Activated T-helper 17 cell treated with anti-CD3 and anti-CD28 coated beads, Interleukin-2, amount 50 U/mL, for 72 hours (primary cell): ENCODE results near the gene AIG1. TPM values are rescaled to one million over a fixed set of nuclear protein-coding genes. Genes with fewer than 3 reads are reported as not detected.

Experiments used
- ATAC-seq: fragments of 150-1000 bp; cut with Tn5 transposase; replicated peaks from 2 replicates; pipeline ENCODE4 v1.10.0; 2021; ENCODE audit warnings: mild to moderate bottlenecking, moderate library complexity
- H3K27ac Mint-ChIP-seq: one replicate; pipeline ENCODE4 v1.8.0; 2022; ENCODE audit warnings: mixed read lengths
- H3K27me3 Mint-ChIP-seq: one replicate; pipeline ENCODE4 v1.8.0; 2022; ENCODE audit warnings: mixed read lengths
- H3K36me3 Mint-ChIP-seq: one replicate; pipeline ENCODE4 v1.8.0; 2022; ENCODE audit warnings: low read depth, mild to moderate bottlenecking, mixed read lengths
- H3K4me1 Mint-ChIP-seq: one replicate; pipeline ENCODE4 v1.8.0; 2022; ENCODE audit warnings: mixed read lengths
- H3K4me3 Mint-ChIP-seq: one replicate; pipeline ENCODE4 v1.8.0; 2022; ENCODE audit warnings: mild to moderate bottlenecking, mixed read lengths
- H3K9me3 Mint-ChIP-seq: one replicate; pipeline ENCODE4 v1.8.0; 2022; ENCODE audit warnings: mixed read lengths
- total RNA-seq, 2 donors: library from RNA; stranded (reverse); gene quantifications; one replicate each; pipeline ENCODE4 v1.2.3, GENCODE V29; 2022

AIG1 gene
- total RNA-seq, 2 donors from 2014 or later: 12.0 to 18.1 TPM

DNA sequence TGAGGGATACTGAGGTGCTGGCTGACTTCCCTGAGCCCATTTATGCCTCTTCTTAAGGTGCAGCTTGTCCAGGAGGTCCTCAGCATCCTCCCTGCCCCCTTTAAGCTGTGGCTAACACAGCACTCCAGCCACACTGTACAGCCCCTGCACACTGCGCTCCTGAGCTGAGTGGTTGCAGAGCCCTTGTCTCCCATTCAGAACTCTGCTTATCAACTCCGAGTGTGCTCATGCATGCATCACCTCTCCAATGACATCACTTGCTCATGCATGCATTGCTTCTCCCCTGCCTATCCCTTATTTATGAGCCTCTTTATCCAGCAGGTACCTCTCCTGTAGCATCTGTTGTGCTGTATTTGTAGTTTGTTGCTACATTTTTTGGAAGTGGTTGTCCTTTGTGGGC lies 124.6 kb downstream of the AIG1 start:
- H3K4me3 Mint-ChIP-seq: no peak overlapping the region
- no peaks in the 10 kb centered on the region for H3K4me1 Mint-ChIP-seq
- no peaks in the 10 kb centered on the region for H3K9me3 Mint-ChIP-seq
- no peaks in the 10 kb centered on the region for H3K27me3 Mint-ChIP-seq
- ATAC-seq: no peak
- no peak overlapping the region for H3K27ac Mint-ChIP-seq
- H3K36me3 Mint-ChIP-seq: no peaks in the 10 kb centered on the region

DNA sequence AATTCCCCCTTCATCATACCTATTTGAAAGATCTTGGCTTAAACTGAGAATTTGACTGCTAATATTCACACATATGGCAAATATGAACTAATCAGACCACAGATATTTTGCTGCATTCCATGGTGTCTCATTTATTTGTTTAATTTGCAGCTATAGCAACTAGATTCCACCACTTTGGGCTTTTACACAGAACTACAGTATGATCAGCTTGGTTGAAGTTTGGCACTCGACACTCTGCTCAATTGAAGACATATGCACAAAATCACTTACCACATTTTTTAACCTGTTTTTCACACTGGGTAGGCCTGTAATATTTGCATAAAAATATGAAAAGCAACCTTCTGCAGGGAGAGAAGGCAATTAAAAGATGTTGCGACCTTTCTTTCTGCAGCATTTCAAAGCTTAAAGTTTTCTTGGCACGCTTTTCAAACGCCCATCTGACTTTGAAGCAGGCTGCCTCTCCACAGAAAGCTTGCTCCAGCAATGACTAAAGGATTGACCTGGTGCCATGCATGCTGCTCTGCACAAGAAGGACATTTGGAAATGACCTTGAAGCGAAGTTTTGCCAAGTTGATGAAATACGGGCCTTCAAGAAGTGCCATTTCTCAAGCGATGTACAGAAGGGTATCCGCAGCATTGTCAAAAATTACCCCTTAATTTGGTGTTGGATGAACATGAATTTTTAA lies 126.7 kb downstream of the AIG1 start:
- Mint-ChIP-seq H3K4me3 (no peak overlapping the region), H3K27ac (no peak overlapping the region), H3K36me3 (no peaks in the 10 kb centered on the region), H3K9me3 (no peaks in the 10 kb centered on the region), H3K27me3 (no peaks in the 10 kb centered on the region), H3K4me1 (no peaks in the 10 kb centered on the region)
- no peak for ATAC-seq

DNA sequence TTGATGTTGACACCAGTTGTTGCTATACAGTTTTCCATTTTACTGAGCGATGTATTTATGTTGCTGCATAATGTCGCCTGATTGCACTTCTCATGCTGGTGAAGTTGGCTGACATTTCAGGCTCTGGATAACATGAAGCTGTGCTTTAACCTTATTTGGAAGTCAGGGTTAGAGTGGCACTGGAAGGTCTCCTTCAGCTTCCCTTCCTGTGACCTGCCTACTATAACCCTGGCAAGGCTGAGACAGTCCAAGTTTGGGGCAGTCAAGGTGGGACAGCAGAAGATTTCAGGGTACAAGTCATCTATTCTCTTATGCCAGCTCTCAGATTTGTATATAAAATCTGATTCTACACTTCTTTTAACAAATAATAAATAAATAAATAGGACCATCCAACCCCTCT lies 127.6 kb downstream of the AIG1 start:
- H3K36me3 Mint-ChIP-seq: no peaks in the 10 kb centered on the region
- no peak overlapping the region for H3K27ac Mint-ChIP-seq
- H3K4me3 Mint-ChIP-seq: no peak overlapping the region
- H3K4me1 Mint-ChIP-seq: no peaks in the 10 kb centered on the region
- ATAC-seq: no peak
- H3K27me3 Mint-ChIP-seq: no peaks in the 10 kb centered on the region
- H3K9me3 Mint-ChIP-seq: no peaks in the 10 kb centered on the region

DNA sequence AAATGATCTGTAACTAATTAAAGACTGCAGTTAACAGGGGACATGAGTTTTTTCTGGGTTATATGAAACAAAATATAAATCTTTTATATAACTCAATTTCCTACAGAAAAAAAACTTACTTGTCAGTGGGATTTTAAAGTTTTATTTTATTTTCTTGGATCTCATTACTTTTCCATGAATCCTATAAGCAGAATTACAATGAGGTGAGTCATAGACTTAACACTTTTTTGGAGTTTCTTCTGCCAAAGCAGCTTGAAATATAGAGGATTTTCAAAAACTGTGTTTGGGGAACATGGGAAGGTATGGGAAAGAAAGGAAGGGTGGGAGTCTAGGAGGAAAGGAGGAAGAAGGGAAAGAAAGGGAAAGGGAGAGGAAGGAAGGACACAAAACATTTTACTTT lies 130.7 kb downstream of the AIG1 start:
- no peak for ATAC-seq
- H3K9me3 Mint-ChIP-seq: no peaks in the 10 kb centered on the region
- no peak overlapping the region for H3K27ac Mint-ChIP-seq
- H3K4me1 Mint-ChIP-seq: no peaks in the 10 kb centered on the region
- H3K27me3 Mint-ChIP-seq: no peaks in the 10 kb centered on the region
- H3K4me3 Mint-ChIP-seq: no peak overlapping the region
- H3K36me3 Mint-ChIP-seq: no peaks in the 10 kb centered on the region

DNA sequence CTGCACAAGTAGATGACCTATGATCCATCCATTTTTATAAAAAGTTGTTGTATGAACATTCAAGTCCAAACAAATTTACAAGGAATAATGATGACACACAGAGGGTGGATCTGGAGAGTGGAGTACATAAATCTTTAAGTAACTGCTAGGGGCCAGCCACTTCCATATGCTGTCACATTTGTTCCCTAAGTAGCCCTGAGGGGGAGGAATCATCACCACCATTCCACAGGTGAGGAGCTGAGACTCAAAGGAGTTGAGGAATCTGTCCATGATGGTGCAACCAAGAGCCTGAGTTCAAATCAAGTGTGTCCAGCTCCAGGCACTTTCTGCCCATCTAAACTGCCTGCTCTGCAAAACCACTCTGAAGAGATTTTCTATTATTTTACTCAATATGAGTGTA lies 132.1 kb downstream of the AIG1 start:
- Mint-ChIP-seq H3K27me3 (no peaks in the 10 kb centered on the region), H3K4me3 (no peak overlapping the region), H3K36me3 (no peaks in the 10 kb centered on the region), H3K4me1 (no peaks in the 10 kb centered on the region), H3K27ac (no peak overlapping the region), H3K9me3 (no peaks in the 10 kb centered on the region)
- no peak for ATAC-seq

DNA sequence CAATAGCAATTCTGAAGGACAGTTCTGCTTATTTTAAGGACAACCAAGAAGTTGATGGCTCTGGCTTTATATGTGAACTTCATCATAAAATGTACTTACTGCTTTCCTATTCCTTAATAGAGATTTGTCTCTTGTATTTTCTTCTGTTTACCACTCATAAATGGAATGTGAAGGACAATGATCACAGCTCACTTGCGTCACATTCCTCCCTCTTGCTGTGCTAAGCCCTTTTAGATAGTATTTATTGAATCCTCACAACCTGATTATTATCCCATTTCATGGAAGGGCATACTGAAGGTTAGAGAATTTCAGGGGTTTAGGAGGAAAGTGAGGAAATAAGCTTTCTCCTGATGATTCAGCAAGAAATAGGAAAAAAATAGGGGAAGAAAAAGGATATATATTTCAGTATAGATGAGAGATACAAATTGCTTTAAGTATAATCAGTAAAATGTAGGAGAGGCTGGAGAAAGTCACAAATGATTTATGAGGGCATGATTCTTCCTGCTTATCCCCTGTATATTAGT lies 132.9 kb downstream of the AIG1 start:
- Mint-ChIP-seq H3K4me1 (no peaks in the 10 kb centered on the region), H3K27ac (no peak overlapping the region), H3K9me3 (no peaks in the 10 kb centered on the region), H3K27me3 (no peaks in the 10 kb centered on the region), H3K4me3 (no peak overlapping the region), H3K36me3 (no peaks in the 10 kb centered on the region)
- no peak for ATAC-seq

DNA sequence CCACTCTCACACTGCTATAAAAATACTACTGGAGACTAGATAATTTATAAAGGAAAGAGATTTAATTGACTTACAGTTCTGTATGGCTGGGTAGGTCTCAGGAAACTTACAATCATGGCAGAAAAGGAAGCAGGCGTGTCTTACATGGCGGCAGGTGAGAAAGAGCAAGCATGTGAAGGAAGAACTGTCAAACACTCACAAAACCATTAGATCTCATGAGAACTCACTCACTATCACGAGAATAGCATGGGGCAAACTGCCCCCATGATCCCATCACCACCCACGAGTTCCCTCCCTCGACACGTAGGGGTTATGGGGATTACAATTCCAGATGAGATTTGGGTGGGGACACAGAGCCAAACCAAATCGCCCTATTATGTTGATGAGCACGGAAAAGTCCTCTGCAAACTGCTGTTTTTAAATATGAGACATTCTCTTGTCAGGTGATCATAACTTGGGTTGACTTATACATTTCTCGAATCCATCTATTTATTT lies 133.5 kb downstream of the AIG1 start:
- Mint-ChIP-seq H3K36me3 (no peaks in the 10 kb centered on the region), H3K27ac (no peak overlapping the region), H3K27me3 (no peaks in the 10 kb centered on the region), H3K4me1 (no peaks in the 10 kb centered on the region), H3K4me3 (no peak overlapping the region), H3K9me3 (no peaks in the 10 kb centered on the region)
- no peak for ATAC-seq

DNA sequence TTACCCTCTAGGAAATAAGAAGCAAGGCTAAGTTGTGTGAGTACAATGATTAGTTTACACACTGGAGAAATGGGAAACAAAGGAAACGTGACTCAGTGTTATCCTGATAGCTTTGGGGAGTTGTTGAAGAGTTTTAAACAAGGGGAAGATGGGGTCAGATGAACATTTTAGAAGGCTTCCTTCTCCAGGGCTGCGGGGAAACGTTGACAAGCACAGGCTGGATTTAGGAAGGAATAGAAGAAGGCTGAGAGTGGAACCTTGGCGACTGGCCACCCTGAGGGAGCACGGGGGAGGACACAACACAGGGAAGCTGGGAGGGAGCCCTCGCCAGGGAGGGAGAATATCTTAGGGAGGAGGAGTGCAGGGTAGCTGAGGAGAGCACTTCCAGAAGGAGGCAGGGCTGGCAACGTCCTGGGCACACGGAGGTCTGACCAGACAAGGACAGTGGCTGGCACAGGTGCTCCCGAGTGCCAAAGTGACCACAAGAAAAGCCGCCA lies 134.7 kb downstream of the AIG1 start:
- no peaks in the 10 kb centered on the region for H3K4me1 Mint-ChIP-seq
- no peak overlapping the region for H3K4me3 Mint-ChIP-seq
- ATAC-seq: no peak
- no peak overlapping the region for H3K27ac Mint-ChIP-seq
- no peaks in the 10 kb centered on the region for H3K27me3 Mint-ChIP-seq
- H3K36me3 Mint-ChIP-seq: no peaks in the 10 kb centered on the region
- H3K9me3 Mint-ChIP-seq: no peaks in the 10 kb centered on the region

DNA sequence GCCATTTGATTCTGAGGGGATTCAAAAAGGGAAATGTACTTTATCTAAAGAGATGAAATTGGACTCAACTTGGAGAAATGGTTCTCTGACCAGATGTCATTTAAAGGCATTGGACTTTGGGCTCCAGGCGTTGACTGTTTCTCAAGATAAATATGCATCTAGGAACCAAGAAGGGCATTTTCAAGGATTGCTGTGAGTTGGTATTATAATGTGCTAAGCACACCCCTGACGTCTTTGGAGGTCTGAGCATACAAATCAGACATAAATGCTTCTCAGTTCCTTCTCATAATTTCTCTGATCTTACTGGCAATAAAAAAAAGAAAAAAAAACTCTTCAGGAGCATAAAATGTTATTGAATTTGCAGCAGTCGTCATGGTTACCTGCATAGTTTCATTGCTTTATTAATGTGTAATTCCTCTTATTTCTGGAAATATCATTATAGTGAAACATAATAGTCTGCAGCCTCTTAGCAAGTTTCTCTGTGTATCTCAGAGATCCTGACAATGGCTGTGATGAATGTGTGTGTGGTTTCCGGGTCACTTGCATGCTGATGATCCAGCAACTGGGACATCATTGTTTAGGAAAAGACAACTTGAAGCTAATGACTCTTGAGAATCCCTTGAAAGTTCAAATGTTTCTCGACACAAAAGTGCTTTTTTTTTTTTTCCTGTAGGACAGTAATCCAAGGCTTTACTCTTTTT lies 136.0 kb downstream of the AIG1 start:
- no peaks in the 10 kb centered on the region for H3K36me3 Mint-ChIP-seq
- H3K4me1 Mint-ChIP-seq: no peaks in the 10 kb centered on the region
- no peak overlapping the region for H3K27ac Mint-ChIP-seq
- no peak overlapping the region for H3K4me3 Mint-ChIP-seq
- no peaks in the 10 kb centered on the region for H3K9me3 Mint-ChIP-seq
- no peak for ATAC-seq
- no peaks in the 10 kb centered on the region for H3K27me3 Mint-ChIP-seq

DNA sequence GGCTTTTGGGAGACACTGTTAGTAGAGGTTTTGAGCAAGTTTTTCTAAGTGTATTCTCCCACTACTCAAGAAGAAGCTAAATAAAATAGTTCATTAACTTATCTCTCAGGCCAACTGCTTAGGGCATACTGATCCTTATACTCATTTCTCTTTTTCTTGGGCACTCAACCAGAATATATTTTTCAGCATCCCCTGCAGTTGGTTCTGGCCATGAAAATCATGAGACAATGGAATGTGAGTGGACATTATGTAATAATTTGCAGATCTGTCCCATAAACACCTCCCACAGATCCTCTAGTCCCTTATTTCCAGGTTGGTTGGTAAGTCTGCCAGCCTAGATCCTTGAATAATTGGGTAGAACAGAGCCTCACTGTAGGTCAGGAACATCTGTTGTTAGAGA lies 136.7 kb downstream of the AIG1 start:
- Mint-ChIP-seq H3K27ac (no peak overlapping the region), H3K4me1 (no peaks in the 10 kb centered on the region), H3K4me3 (no peak overlapping the region)

DNA sequence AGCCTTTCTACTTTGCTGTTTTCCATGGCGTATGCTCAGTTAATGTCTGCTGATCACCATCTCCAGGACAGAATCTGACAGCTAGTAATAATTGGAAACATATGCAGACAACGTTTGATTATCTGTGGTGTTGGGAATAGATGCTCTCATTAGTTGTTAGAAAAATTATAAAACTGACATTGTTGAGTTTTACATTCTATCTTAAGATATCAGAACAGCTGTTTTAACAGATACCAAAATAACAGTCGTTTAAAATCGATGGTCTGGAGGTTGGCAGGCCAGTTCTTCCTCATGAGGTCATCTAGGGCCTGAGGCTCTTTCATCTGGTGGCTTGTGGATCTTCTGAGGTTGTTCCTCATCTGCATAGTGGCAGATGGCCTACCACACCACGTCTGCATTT lies 137.6 kb downstream of the AIG1 start:
- no peak for ATAC-seq
- H3K27me3 Mint-ChIP-seq: no peaks in the 10 kb centered on the region
- H3K36me3 Mint-ChIP-seq: no peaks in the 10 kb centered on the region
- H3K4me3 Mint-ChIP-seq: no peak overlapping the region
- H3K27ac Mint-ChIP-seq: no peak overlapping the region
- H3K9me3 Mint-ChIP-seq: peaks cover 2% of the 10 kb centered on the region
- H3K4me1 Mint-ChIP-seq: no peaks in the 10 kb centered on the region

More for the DNA sequence above, 136.7 kb downstream of the AIG1 start:
- no peak for ATAC-seq
- Mint-ChIP-seq H3K36me3 (no peaks in the 10 kb centered on the region), H3K27me3 (no peaks in the 10 kb centered on the region), H3K9me3 (no peaks in the 10 kb centered on the region)

DNA sequence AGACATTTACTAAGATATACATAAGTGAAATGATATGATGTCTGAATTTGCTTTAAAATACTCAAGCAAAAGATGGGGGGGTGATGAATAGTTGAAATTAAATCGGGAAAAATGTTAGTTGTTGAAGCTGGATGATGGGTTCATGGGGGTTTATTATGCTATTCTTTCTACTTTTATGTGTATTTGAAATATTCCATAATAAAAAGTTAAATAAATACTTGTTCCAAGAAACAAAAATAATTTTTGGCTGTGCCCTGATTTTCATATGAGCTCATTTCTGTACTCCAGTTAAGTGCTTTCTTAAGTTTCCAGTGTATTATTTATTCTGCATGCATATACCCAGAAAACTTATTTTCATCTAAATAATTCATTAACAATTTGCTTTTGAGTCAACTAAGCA lies 138.6 kb downstream of the AIG1 start:
- Mint-ChIP-seq H3K36me3 (no peaks in the 10 kb centered on the region), H3K27ac (peak overlapping the region; percentile 21), H3K4me1 (no peaks in the 10 kb centered on the region), H3K4me3 (no peak overlapping the region), H3K9me3 (peaks cover 9% of the 10 kb centered on the region), H3K27me3 (no peaks in the 10 kb centered on the region)
- ATAC-seq: no peak

DNA sequence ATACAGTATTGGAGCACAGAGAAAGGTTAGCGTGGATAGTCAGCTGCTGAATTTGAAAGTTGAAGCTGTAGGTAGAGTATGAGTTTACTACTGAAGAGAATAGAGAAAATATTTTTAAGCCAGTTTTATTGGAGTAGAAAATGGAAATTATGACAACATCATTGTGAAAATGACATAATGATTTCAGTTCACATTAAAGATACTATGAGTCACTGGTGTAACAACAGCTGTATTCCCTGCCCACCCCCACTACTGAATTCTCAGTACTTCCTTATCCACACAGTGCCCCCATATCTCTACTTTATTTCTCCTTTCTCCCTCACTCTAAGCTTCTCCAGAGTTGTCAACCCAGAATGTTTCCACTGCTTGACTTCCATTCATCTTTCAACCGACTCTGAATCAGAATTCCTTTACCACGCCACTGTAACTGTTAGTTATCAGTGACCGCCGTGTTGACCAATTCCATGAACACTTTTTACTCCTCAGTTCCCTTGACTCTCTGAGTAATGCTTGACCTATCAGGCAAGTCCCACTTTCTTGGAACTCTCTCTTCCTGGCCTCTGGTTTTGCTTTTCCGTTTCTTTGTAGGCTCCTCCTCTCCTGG lies 139.6 kb downstream of the AIG1 start:
- Mint-ChIP-seq H3K27ac (peak overlapping the region; percentile 21), H3K4me3 (no peak overlapping the region), H3K36me3 (no peaks in the 10 kb centered on the region), H3K9me3 (peaks cover 9% of the 10 kb centered on the region), H3K4me1 (no peaks in the 10 kb centered on the region), H3K27me3 (no peaks in the 10 kb centered on the region)
- ATAC-seq: peak; percentile 76

DNA sequence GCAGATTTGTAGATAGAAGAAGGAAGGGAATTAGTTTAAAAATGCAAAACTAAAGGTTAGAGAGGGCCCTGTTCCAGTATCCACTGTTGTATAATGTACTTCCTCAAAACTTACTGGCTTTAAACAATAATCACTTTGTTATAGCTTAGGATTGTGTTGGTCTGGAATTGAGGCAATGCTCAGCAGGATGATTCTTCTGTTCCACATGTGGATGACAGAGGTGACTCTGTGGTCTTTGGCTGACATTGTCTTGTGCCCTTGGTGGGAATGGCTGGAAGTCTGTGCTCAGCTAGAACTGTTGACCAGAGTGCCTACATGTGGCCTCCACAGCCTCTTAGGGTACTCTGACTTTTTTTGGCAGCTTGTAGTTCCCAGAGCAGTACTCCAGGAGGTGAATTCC lies 143.4 kb downstream of the AIG1 start:
- H3K36me3 Mint-ChIP-seq: no peaks in the 10 kb centered on the region
- peaks cover 9% of the 10 kb centered on the region for H3K9me3 Mint-ChIP-seq
- H3K4me1 Mint-ChIP-seq: no peaks in the 10 kb centered on the region
- H3K4me3 Mint-ChIP-seq: no peak overlapping the region
- no peak overlapping the region for H3K27ac Mint-ChIP-seq
- H3K27me3 Mint-ChIP-seq: no peaks in the 10 kb centered on the region
- no peak for ATAC-seq

DNA sequence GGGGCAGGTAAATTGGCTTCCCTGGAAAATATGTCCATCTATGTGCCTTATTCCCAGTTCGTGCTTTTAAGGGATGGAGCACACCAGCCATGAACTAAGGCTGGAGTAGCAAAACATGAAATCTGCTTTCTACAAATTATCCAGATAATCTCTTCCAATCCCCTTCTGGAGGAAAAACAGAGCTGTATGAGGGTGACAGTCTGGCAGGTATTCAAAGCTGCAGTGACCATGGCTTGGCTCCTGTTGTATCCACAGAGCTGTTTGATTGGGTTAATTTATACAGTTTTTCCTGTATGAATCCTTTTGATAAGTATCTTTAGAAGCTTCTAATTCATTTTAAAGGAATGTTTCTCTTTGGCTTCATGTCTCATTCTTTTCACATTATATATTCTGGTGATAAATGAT lies 144.4 kb downstream of the AIG1 start:
- ATAC-seq: no peak
- H3K27me3 Mint-ChIP-seq: no peaks in the 10 kb centered on the region
- H3K4me3 Mint-ChIP-seq: no peak overlapping the region

More for the DNA sequence above, 144.4 kb downstream of the AIG1 start:
- no peaks in the 10 kb centered on the region for H3K4me1 Mint-ChIP-seq
- no peak overlapping the region for H3K27ac Mint-ChIP-seq
- H3K36me3 Mint-ChIP-seq: no peaks in the 10 kb centered on the region
- H3K9me3 Mint-ChIP-seq: peaks cover 17% of the 10 kb centered on the region
